NB4 (cell line): ENCODE results near the gene DNPH1.

Experiments
- CTCF ChIP-seq: IDR thresholded peaks from one replicate; pipeline ENCODE4 v1.5.1; 2012; ENCODE audit warnings: low read depth, low read length
- MAX ChIP-seq: IDR thresholded peaks from 2 replicates; pipeline ENCODE4 v1.6.1; 2011; ENCODE audit warnings: low read depth, low read length
- POLR2A ChIP-seq: IDR thresholded peaks from 2 replicates; pipeline ENCODE4 v1.6.1; 2011; ENCODE audit warnings: mild to moderate bottlenecking; ENCODE audit not compliant: insufficient read length; ENCODE audit errors: extremely low read depth

GRCh38 chr6:43189776-43190304 lies 39.4 kb downstream of the DNPH1 start:
- TF ChIP-seq CTCF (no peak), POLR2A (no peak), MAX (no peak)
